Testis (tissue), 2 donors: ENCODE results near the gene ANKRD49.

ENCODE experiments used
- CTCF ChIP-seq, 3 experiments: fragments of 450-650 bp in 2 of 3; fragments of 200-600 bp in 1 of 3; sonication (generic) in 1 of 3; IDR thresholded peaks; one replicate each; pipeline ENCODE4 v1.5.1; 2016 to 2019; ENCODE audit warnings: antibody characterized with exemption in 3 of 3, mild to moderate bottlenecking in 2 of 3, moderate library complexity in 1 of 3
- POLR2A ChIP-seq: fragments of 450-650 bp; IDR thresholded peaks from one replicate; pipeline ENCODE4 v1.6.1; 2017; ENCODE audit warnings: antibody characterized with exemption, mild to moderate bottlenecking, moderate library complexity

GRCh38 chr11:94494126-94494680, 419 bp downstream of the ANKRD49 start:
- TF ChIP-seq CTCF (IDR thresholded peaks at IDR 0.05) (no peak), POLR2A (no peak)
